ENCODE results near the gene PLXNA4. TPM values are rescaled to one million over a fixed set of nuclear protein-coding genes. Genes with fewer than 3 reads are reported as not detected.

The PLXNA4 gene
- total and polyA plus RNA-seq, 8 donors = 0.15 to 12.8 (median 1.6) TPM

DNA sequence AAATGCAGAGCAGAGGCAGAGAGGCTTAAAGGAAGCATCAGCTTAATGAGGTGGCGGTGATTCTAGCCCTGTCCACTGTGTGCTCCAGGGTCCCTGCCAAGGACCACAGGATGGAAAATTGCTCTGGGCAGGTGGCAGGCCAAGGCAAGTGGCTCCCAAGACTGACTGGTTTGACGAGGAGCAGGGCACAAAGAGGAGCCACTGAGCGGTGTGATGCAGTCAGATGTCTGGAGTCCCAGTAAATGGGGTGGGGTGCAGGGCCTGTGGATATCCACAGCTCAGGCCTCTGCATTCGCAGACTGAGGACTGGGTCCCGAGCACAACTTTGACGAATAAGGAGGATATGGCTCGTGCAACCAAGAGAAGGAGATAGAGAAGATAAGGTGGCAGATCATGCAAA, 385.6 kb downstream of the PLXNA4 start:
- Histone ChIP-seq H3K36me3 (peaks cover 0 to 12% (median 4%) of the 10 kb centered on the region in 4 donors), H3K9me3 (peaks cover 8 to 29% (median 22%) of the 10 kb centered on the region in 4 donors), H3K4me1 (no peaks in the 10 kb centered on the region), H3K27ac (no peak overlapping the region), H3K4me3 (no peak overlapping the region), H3K27me3 (no peaks in the 10 kb centered on the region)
- 89 to 93% (median 90%) methylated on average over 7 of the region's 7 CpGs for WGBS, 5 donors
- intact Hi-C loops (cut with DNase I; ENCODE audit: low total_unique reads) = no loop called here
- TF ChIP-seq, protein P1, sequence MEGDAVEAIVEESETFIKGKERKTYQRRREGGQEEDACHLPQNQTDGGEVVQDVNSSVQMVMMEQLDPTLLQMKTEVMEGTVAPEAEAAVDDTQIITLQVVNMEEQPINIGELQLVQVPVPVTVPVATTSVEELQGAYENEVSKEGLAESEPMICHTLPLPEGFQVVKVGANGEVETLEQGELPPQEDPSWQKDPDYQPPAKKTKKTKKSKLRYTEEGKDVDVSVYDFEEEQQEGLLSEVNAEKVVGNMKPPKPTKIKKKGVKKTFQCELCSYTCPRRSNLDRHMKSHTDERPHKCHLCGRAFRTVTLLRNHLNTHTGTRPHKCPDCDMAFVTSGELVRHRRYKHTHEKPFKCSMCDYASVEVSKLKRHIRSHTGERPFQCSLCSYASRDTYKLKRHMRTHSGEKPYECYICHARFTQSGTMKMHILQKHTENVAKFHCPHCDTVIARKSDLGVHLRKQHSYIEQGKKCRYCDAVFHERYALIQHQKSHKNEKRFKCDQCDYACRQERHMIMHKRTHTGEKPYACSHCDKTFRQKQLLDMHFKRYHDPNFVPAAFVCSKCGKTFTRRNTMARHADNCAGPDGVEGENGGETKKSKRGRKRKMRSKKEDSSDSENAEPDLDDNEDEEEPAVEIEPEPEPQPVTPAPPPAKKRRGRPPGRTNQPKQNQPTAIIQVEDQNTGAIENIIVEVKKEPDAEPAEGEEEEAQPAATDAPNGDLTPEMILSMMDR (IDR thresholded peaks at IDR 0.05) = no peak
- TF ChIP-seq EP300 (IDR thresholded peaks at IDR 0.05) = no peak
- TF ChIP-seq POLR2AphosphoS5 (IDR thresholded peaks at IDR 0.05) = no peak
- no peak for TF ChIP-seq POLR2A (IDR thresholded peaks at IDR 0.05)
- DNase-seq = no peak

DNA sequence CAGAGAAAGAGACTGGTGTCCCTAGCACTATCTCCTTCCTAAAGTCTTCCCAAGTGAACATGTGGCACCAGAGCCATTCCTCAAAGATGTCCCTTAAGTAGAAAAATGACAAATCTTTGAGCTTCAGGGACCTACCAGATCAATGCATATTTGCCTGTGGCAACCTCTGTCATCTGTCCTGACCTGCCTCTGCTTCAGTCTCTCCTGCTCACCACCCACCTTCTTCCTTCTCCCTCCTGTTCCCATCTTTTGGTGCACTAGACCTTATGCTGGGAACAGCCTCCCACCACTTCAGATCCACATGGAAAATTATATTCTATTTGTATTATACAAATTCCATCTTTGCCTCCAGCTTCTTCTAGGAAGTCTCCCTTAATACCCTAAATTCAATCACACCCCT, 386.4 kb downstream of the PLXNA4 start:
- H3K27me3 ChIP-seq = no peaks in the 10 kb centered on the region
- no peak for DNase-seq
- TF ChIP-seq, protein P1 (IDR thresholded peaks at IDR 0.05) = no peak
- no peak for TF ChIP-seq POLR2AphosphoS5 (IDR thresholded peaks at IDR 0.05)
- TF ChIP-seq EP300 (IDR thresholded peaks at IDR 0.05) = no peak
- TF ChIP-seq POLR2A (IDR thresholded peaks at IDR 0.05) = no peak
- H3K36me3 ChIP-seq = peaks cover 0 to 12% (median 5%) of the 10 kb centered on the region in 4 donors
- H3K9me3 ChIP-seq = peaks cover 8 to 29% (median 22%) of the 10 kb centered on the region in 4 donors
- no peaks in the 10 kb centered on the region for H3K4me1 ChIP-seq
- no peak overlapping the region for H3K27ac ChIP-seq
- H3K4me3 ChIP-seq = no peak overlapping the region
- intact Hi-C loops (cut with DNase I; ENCODE audit: low total_unique reads) = no loop called here

DNA sequence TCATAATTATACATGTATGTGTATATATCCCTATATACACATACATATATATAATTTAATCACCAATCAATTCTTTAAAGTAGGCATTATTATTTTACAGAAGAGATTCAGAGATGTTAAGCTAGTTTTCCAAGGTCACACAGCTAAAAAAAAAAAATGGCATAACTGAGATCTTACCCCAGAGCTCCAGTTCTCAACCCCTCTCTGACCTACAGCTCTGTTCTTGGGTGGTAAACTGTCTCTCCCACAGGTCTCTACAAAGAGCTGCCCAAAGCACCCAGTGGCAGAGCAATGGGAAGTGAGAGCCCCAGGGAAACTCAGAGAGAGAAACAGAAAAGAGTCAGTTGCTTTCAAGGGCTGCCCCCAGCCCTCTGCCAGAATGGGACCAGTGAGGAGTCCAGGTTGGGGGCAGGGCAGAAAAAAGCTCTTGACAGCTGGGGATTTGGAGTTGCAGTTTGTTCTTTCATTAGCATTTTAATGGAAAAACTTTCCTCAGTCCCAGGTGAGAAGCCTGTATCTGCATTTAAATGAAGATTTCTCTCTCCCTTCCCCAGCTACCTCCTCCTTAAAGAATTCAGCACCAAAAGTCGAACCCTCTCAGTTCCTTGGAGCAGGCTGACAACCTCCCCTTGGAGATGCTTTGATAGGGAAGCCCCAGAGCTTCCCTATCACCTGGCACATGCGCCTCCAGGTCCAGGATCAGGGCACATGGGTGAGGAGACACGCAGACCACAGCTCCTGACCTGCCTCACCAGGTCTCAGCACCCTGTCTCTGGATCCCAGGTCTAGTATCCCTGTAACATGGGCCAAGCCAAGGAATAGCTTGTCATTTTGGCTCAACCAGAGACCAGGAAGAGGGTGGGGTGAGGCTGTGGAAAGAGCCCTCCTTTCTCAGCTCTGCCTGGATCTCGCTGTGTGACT, 388.1 kb downstream of the PLXNA4 start:
- WGBS, 5 donors = 46 to 59% (median 50%) methylated on average over 4 of the region's 4 CpGs
- intact Hi-C loops (cut with DNase I; ENCODE audit: low total_unique reads) = no loop called here
- TF ChIP-seq POLR2A (IDR thresholded peaks at IDR 0.05) = no peak
- TF ChIP-seq EP300 (IDR thresholded peaks at IDR 0.05) = no peak
- no peak for TF ChIP-seq POLR2AphosphoS5 (IDR thresholded peaks at IDR 0.05)
- TF ChIP-seq, protein P1 (IDR thresholded peaks at IDR 0.05) = no peak
- Histone ChIP-seq H3K9me3 (peaks cover 8 to 29% (median 22%) of the 10 kb centered on the region in 4 donors), H3K27ac (no peak overlapping the region), H3K4me3 (no peak overlapping the region), H3K4me1 (no peaks in the 10 kb centered on the region), H3K36me3 (peaks cover 0 to 15% (median 4%) of the 10 kb centered on the region in 4 donors), H3K27me3 (no peaks in the 10 kb centered on the region)
- DNase-seq = no peak

DNA sequence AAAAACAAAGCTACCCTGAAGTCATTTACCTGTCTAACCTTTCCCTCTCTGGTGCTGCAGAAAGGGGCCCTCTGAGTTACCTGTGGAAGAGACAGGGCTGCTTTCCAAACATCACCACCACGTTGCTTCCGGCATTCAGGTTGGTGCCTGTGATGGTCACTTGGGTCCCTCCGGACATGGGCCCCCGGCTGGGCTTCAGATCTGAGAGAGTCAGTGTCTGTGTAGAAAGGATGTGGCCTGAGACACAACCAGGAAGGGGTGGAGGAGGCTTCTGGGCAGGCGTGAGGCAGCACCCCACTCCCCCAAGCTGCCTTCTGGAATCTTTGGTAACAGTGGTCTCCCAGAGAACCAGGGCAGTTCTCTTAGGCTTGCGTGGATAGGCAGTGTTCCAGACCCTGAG, 388.9 kb downstream of the PLXNA4 start:
- Histone ChIP-seq H3K27ac (no peak overlapping the region), H3K4me1 (no peaks in the 10 kb centered on the region), H3K27me3 (no peaks in the 10 kb centered on the region), H3K4me3 (no peak overlapping the region), H3K36me3 (peaks cover 0 to 15% (median 4%) of the 10 kb centered on the region in 4 donors), H3K9me3 (peaks cover 8 to 29% (median 22%) of the 10 kb centered on the region in 4 donors)
- DNase-seq = no peak
- intact Hi-C loops (cut with DNase I; ENCODE audit: low total_unique reads) = no loop called here
- 83 to 94% (median 91%) methylated on average over 6 of the region's 6 CpGs for WGBS, 5 donors
- TF ChIP-seq POLR2A (IDR thresholded peaks at IDR 0.05) (no peak), POLR2AphosphoS5 (IDR thresholded peaks at IDR 0.05) (no peak), EP300 (IDR thresholded peaks at IDR 0.05) (no peak)
- TF ChIP-seq, protein P1 (IDR thresholded peaks at IDR 0.05) = no peak

Measured in stomach (tissue), 9 donors.